Body of pancreas (tissue), 4 donors: ENCODE results near the gene UGT1A3. TPM values are rescaled to one million over a fixed set of nuclear protein-coding genes. Genes with fewer than 3 reads are reported as not detected.

ENCODE experiments used
- ATAC-seq: fragments of 150-250 bp; one replicate; pipeline ENCODE4 v1.9.1; 2016
- DNase-seq, 4 donors: peaks; one replicate each; pipeline ENCODE4 v3.0.0-alpha.2; 2019
- H3K27ac ChIP-seq, 4 donors: fragments of 200-600 bp; sonication (generic); 1 replicate in 3 of 4; 2 replicates in 1 of 4; pipeline versions ENCODE4 v1.5.1 to v1.6.1; 2016 to 2019; ENCODE audit warnings: mild to moderate bottlenecking in 1 of 4, mixed read lengths in 1 of 4, moderate library complexity in 1 of 4
- H3K27me3 ChIP-seq, 2 donors: fragments of 200-600 bp; sonication (generic); one replicate each; pipeline ENCODE4 v1.6.0; 2016; ENCODE audit warnings: mild to moderate bottlenecking in 1 of 2
- H3K36me3 ChIP-seq, 2 donors: fragments of 200-600 bp; sonication (generic); replicated peaks in 1 of 2; 2 replicates each; pipeline ENCODE4 v1.5.1; 2016; ENCODE audit warnings: low read depth in 2 of 2; ENCODE audit not compliant: insufficient read depth in 1 of 2
- H3K4me1 ChIP-seq: fragments of 200-600 bp; sonication (generic); one replicate; pipeline ENCODE4 v1.6.0; 2016
- H3K4me3 ChIP-seq, 2 donors: fragments of 200-600 bp; sonication (generic); 1 replicate in 1 of 2; 2 replicates in 1 of 2; pipeline ENCODE4 v1.5.1; 2016 to 2019
- H3K9me3 ChIP-seq, 3 donors: fragments of 200-600 bp; sonication (generic); 1 replicate in 2 of 3; 2 replicates in 1 of 3; pipeline ENCODE4 v1.5.1; 2016
- CTCF ChIP-seq, 7 experiments: fragments of 450-650 bp in 4 of 7; fragments of 200-600 bp in 3 of 7; sonication (generic) in 3 of 7; IDR thresholded peaks; one replicate each; pipeline ENCODE4 v1.5.1; 2016 to 2019; ENCODE audit warnings: antibody characterized with exemption in 7 of 7
- POLR2A ChIP-seq, 3 donors: fragments of 450-650 bp; IDR thresholded peaks; one replicate each; pipeline ENCODE4 v1.6.1; 2016; ENCODE audit warnings: antibody characterized with exemption in 3 of 3, mild to moderate bottlenecking in 2 of 3
- WGBS, 2 donors: methylation state at CpG; one replicate each; pipeline ENCODE4 v1.1.5; 2017; 5-methylcytosine and 5-hydroxymethylcytosine counted together
- intact Hi-C: fragments of 100-400 bp; cut with DNase I; formaldehyde crosslinking; loops from one replicate; pipeline ENCODE4 v1.15.1; 2023
- total RNA-seq, 2 donors: library from RNA; depleted of rRNA; stranded (reverse); fragments of >200 nt; gene quantifications; one replicate each; pipeline ENCODE4 v1.1.0, GENCODE V29; 2016

The UGT1A3 gene
- total RNA-seq, 2 donors from 2014 or later: not detected

- TF ChIP-seq CTCF (IDR thresholded peaks at IDR 0.05) (no peak), POLR2A (IDR thresholded peaks at IDR 0.05) (no peak)
- H3K4me3 ChIP-seq: no peak overlapping the region
- ATAC-seq: no peak
- no peak overlapping the region for H3K27ac ChIP-seq
- intact Hi-C loops: no loop called here
- no peaks in the 10 kb centered on the region for H3K36me3 ChIP-seq
- no peaks in the 10 kb centered on the region for H3K9me3 ChIP-seq
- no peak for DNase-seq
- H3K4me1 ChIP-seq: no peaks in the 10 kb centered on the region
- no peaks in the 10 kb centered on the region for H3K27me3 ChIP-seq
- WGBS, 2 donors: 68 to 81% methylated on average over 4 of the region's 4 CpGs
Measured at GRCh38 chr2:233761040-233761769, 32.4 kb downstream of the UGT1A3 start.

- 56 to 61% methylated on average over 7 of the region's 7 CpGs for WGBS, 2 donors
Measured at GRCh38 chr2:233764264-233764663, 35.4 kb downstream of the UGT1A3 start.

GRCh38 chr2:233764761-233765160 lies 35.9 kb downstream of the UGT1A3 start:
- ATAC-seq: no peak
- H3K27me3 ChIP-seq: no peaks in the 10 kb centered on the region
- no peaks in the 10 kb centered on the region for H3K9me3 ChIP-seq
- H3K4me3 ChIP-seq: no peak overlapping the region
- intact Hi-C loops: no loop called here
- H3K4me1 ChIP-seq: no peaks in the 10 kb centered on the region
- TF ChIP-seq CTCF (IDR thresholded peaks at IDR 0.05) (no peak), POLR2A (IDR thresholded peaks at IDR 0.05) (no peak)
- H3K27ac ChIP-seq: no peak overlapping the region
- H3K36me3 ChIP-seq: no peaks in the 10 kb centered on the region
- no peak for DNase-seq
- WGBS, 2 donors: 36 to 51% methylated on average over 3 of the region's 3 CpGs

More at GRCh38 chr2:233764264-233764663, 35.4 kb downstream of the UGT1A3 start:
- Histone ChIP-seq H3K9me3 (no peaks in the 10 kb centered on the region), H3K36me3 (no peaks in the 10 kb centered on the region), H3K27me3 (no peaks in the 10 kb centered on the region), H3K27ac (no peak overlapping the region), H3K4me1 (no peaks in the 10 kb centered on the region), H3K4me3 (no peak overlapping the region)
- no peak for TF ChIP-seq CTCF (IDR thresholded peaks at IDR 0.05)
- TF ChIP-seq POLR2A (IDR thresholded peaks at IDR 0.05): no peak
- DNase-seq (no peak), ATAC-seq (no peak)
- intact Hi-C loops: no loop called here

GRCh38 chr2:233766416-233766815 lies 37.6 kb downstream of the UGT1A3 start:
- 67 to 71% methylated on average over 3 to 4 of the region's 4 CpGs for WGBS, 2 donors
- H3K27ac ChIP-seq: no peak overlapping the region
- no peaks in the 10 kb centered on the region for H3K4me1 ChIP-seq
- H3K36me3 ChIP-seq: no peaks in the 10 kb centered on the region
- DNase-seq (no peak), ATAC-seq (no peak)
- TF ChIP-seq CTCF (IDR thresholded peaks at IDR 0.05): no peak
- TF ChIP-seq POLR2A (IDR thresholded peaks at IDR 0.05): no peak
- H3K4me3 ChIP-seq: no peak overlapping the region
- H3K27me3 ChIP-seq: no peaks in the 10 kb centered on the region
- no peaks in the 10 kb centered on the region for H3K9me3 ChIP-seq
- intact Hi-C loops: no loop called here

- Histone ChIP-seq H3K4me1 (no peaks in the 10 kb centered on the region), H3K27ac (no peak overlapping the region), H3K27me3 (no peaks in the 10 kb centered on the region), H3K36me3 (no peaks in the 10 kb centered on the region), H3K4me3 (no peak overlapping the region), H3K9me3 (no peaks in the 10 kb centered on the region)
- no peak for ATAC-seq
- intact Hi-C loops: no loop called here
- TF ChIP-seq CTCF (IDR thresholded peaks at IDR 0.05) (no peak), POLR2A (IDR thresholded peaks at IDR 0.05) (no peak)
- 59 to 76% methylated on average over 4 of the region's 4 CpGs for WGBS, 2 donors
- no peak for DNase-seq
Measured at GRCh38 chr2:233768076-233768475, 39.2 kb downstream of the UGT1A3 start.
